Type B pancreatic cell (in vitro differentiated cells): ENCODE results near the gene USH1C. TPM values are rescaled to one million over a fixed set of nuclear protein-coding genes. Genes with fewer than 3 reads are reported as not detected.

Experiments
- DNase-seq: peaks from one replicate; pipeline ENCODE4 v3.0.0; 2021; ENCODE audit warnings: mixed read lengths; ENCODE audit not compliant: unreplicated experiment; ENCODE audit errors: extremely low spot score
- H3K27ac Mint-ChIP-seq: 2 replicates; pipeline ENCODE4 v1.8.0; 2021; ENCODE audit warnings: mild to moderate bottlenecking, mixed read lengths
- H3K27me3 Mint-ChIP-seq: 2 replicates; pipeline ENCODE4 v1.8.0; 2021; ENCODE audit warnings: mixed read lengths
- H3K36me3 Mint-ChIP-seq: 2 replicates; pipeline ENCODE4 v1.8.0; 2021; ENCODE audit warnings: mixed read lengths
- H3K4me1 Mint-ChIP-seq: one replicate; pipeline ENCODE4 v1.8.0; 2021; ENCODE audit warnings: mixed read lengths; ENCODE audit not compliant: unreplicated experiment
- H3K4me3 Mint-ChIP-seq: 2 replicates; pipeline ENCODE4 v1.8.0; 2021; ENCODE audit warnings: mild to moderate bottlenecking, mixed read lengths
- H3K9me3 Mint-ChIP-seq: 2 replicates; pipeline ENCODE4 v1.8.0; 2021; ENCODE audit warnings: mixed read lengths
- CTCF ChIP-seq: fragments of 200-600 bp; sonication (generic); conservative IDR thresholded peaks from 2 replicates; pipeline ENCODE4 v1.5.0; 2021; ENCODE audit warnings: antibody characterized with exemption, mild to moderate bottlenecking
- total RNA-seq: library from RNA; stranded (reverse); gene quantifications from 2 replicates; pipeline ENCODE4 v1.2.1, GENCODE V29; 2021; ENCODE audit warnings: low replicate concordance

USH1C gene
- total RNA-seq, 1 donor from 2014 or later, result 21.8 TPM

- no peak overlapping the region for H3K4me3 Mint-ChIP-seq
- H3K4me1 Mint-ChIP-seq, result peaks cover 29% of the 10 kb centered on the region
- peaks cover 11% of the 10 kb centered on the region for H3K27me3 Mint-ChIP-seq
- H3K36me3 Mint-ChIP-seq, result no peaks in the 10 kb centered on the region
- no peak for DNase-seq
- H3K27ac Mint-ChIP-seq, result peak overlapping the region; percentile 41
- H3K9me3 Mint-ChIP-seq, result no peaks in the 10 kb centered on the region
- TF ChIP-seq CTCF, result peak; percentile 88
Observed at GRCh38 chr11:17528181-17528691, 16.0 kb downstream of the USH1C start.

- no peak overlapping the region for H3K27ac Mint-ChIP-seq
- no peaks in the 10 kb centered on the region for H3K36me3 Mint-ChIP-seq
- H3K27me3 Mint-ChIP-seq, result peaks cover 9% of the 10 kb centered on the region
- peaks cover 29% of the 10 kb centered on the region for H3K4me1 Mint-ChIP-seq
- no peak for DNase-seq
- no peak for TF ChIP-seq CTCF
- H3K9me3 Mint-ChIP-seq, result no peaks in the 10 kb centered on the region
- H3K4me3 Mint-ChIP-seq, result no peak overlapping the region
Observed at GRCh38 chr11:17527628-17527995, 16.6 kb downstream of the USH1C start.

GRCh38 chr11:17526931-17527627, 17.1 kb downstream of the USH1C start:
- no peak overlapping the region for H3K4me3 Mint-ChIP-seq
- no peak for TF ChIP-seq CTCF
- no peak for DNase-seq
- no peaks in the 10 kb centered on the region for H3K9me3 Mint-ChIP-seq
- H3K36me3 Mint-ChIP-seq, result no peaks in the 10 kb centered on the region
- H3K4me1 Mint-ChIP-seq, result peaks cover 29% of the 10 kb centered on the region
- H3K27ac Mint-ChIP-seq, result no peak overlapping the region
- H3K27me3 Mint-ChIP-seq, result peaks cover 7% of the 10 kb centered on the region

- Mint-ChIP-seq H3K4me1 (peaks cover 24% of the 10 kb centered on the region), H3K36me3 (no peaks in the 10 kb centered on the region), H3K27me3 (peaks cover 4% of the 10 kb centered on the region), H3K27ac (no peak overlapping the region), H3K9me3 (no peaks in the 10 kb centered on the region), H3K4me3 (no peak overlapping the region)
- no peak for TF ChIP-seq CTCF
- DNase-seq, result no peak
Observed at GRCh38 chr11:17526326-17526725, 17.9 kb downstream of the USH1C start.

- Mint-ChIP-seq H3K27me3 (peaks cover 3% of the 10 kb centered on the region), H3K27ac (no peak overlapping the region), H3K4me3 (no peak overlapping the region), H3K4me1 (peaks cover 22% of the 10 kb centered on the region), H3K9me3 (no peaks in the 10 kb centered on the region), H3K36me3 (no peaks in the 10 kb centered on the region)
- no peak for DNase-seq
- no peak for TF ChIP-seq CTCF
Observed at GRCh38 chr11:17525570-17525969, 18.6 kb downstream of the USH1C start.
